HG03457 (cell line): ENCODE results near the gene RPL3.

Experiments used
- ATAC-seq: cut with Tn5 transposase; IDR thresholded peaks from one replicate; pipeline ENCODE4 v1.9.1; 2021; ENCODE audit warnings: moderate number of reproducible peaks; ENCODE audit not compliant: unreplicated experiment

Gene RPL3

GRCh38 chr22:39301108-39301507 lies 18.3 kb downstream of the RPL3 start:
- no peak for ATAC-seq

- ATAC-seq, result no peak
These were observed 19.1 kb downstream of the RPL3 start for GRCh38 chr22:39300186-39300830.

- no peak for ATAC-seq
These were observed 19.6 kb downstream of the RPL3 start for GRCh38 chr22:39299829-39300178.

- no peak for ATAC-seq
These were observed 21.0 kb downstream of the RPL3 start for GRCh38 chr22:39298241-39298987.

- no peak for ATAC-seq
These were observed 21.8 kb downstream of the RPL3 start for GRCh38 chr22:39297490-39298240.

- no peak for ATAC-seq
These were observed 22.4 kb downstream of the RPL3 start for GRCh38 chr22:39296981-39297489.

- ATAC-seq, result no peak
These were observed 22.9 kb downstream of the RPL3 start for GRCh38 chr22:39296535-39296934.

GRCh38 chr22:39294571-39295468 lies 24.6 kb downstream of the RPL3 start:
- no peak for ATAC-seq

GRCh38 chr22:39293766-39294368 lies 25.6 kb downstream of the RPL3 start:
- ATAC-seq, result no peak

- ATAC-seq, result no peak
These were observed 26.8 kb downstream of the RPL3 start for GRCh38 chr22:39292561-39293074.

GRCh38 chr22:39292031-39292462 lies 27.4 kb downstream of the RPL3 start:
- ATAC-seq, result no peak

- no peak for ATAC-seq
These were observed 27.9 kb downstream of the RPL3 start for GRCh38 chr22:39291523-39291922.

- no peak for ATAC-seq
These were observed 28.7 kb downstream of the RPL3 start for GRCh38 chr22:39290724-39291161.

GRCh38 chr22:39289975-39290720 lies 29.3 kb downstream of the RPL3 start:
- no peak for ATAC-seq

- no peak for ATAC-seq
These were observed 29.9 kb downstream of the RPL3 start for GRCh38 chr22:39289533-39289932.

- ATAC-seq, result no peak
These were observed 31.1 kb downstream of the RPL3 start for GRCh38 chr22:39288135-39288898.

GRCh38 chr22:39287076-39287725 lies 32.2 kb downstream of the RPL3 start:
- ATAC-seq, result no peak

- ATAC-seq, result no peak
These were observed 34.4 kb downstream of the RPL3 start for GRCh38 chr22:39284983-39285382.
